GM12878 (cell line): ENCODE data around the gene ZCCHC8. TPM values are rescaled to one million over a fixed set of nuclear protein-coding genes. Genes with fewer than 3 reads are reported as not detected.

Source experiments
- CREM ChIP-seq: IDR thresholded peaks from 2 replicates; pipeline ENCODE4 v1.6.1; 2014; ENCODE audit warnings: antibody characterized with exemption, low read depth
- FOS ChIP-seq: IDR thresholded peaks from 3 replicates; pipeline ENCODE4 v1.6.1; 2011; ENCODE audit warnings: borderline replicate concordance; ENCODE audit not compliant: insufficient read length; ENCODE audit errors: extremely low read depth
- IKZF1 ChIP-seq: fragments of 450-650 bp; conservative IDR thresholded peaks from 2 replicates; pipeline ENCODE4 v1.6.1; 2017; ENCODE audit warnings: antibody characterized with exemption, mild to moderate bottlenecking
- JUND ChIP-seq: IDR thresholded peaks from 2 replicates; pipeline ENCODE4 v1.6.1; 2012; ENCODE audit warnings: low read depth, mild to moderate bottlenecking, low read length, improper control_type of control experiment, moderate library complexity
- MEF2A ChIP-seq: IDR thresholded peaks from 2 replicates; pipeline ENCODE4 v1.6.1; 2011; ENCODE audit warnings: low read depth, mild to moderate bottlenecking, low read length, moderate library complexity; ENCODE audit not compliant: insufficient read depth
- MXI1 ChIP-seq: fragments of 150-350 bp; IDR thresholded peaks from 2 replicates; pipeline ENCODE4 v1.6.1; 2011; ENCODE audit warnings: low read depth, mild to moderate bottlenecking, inconsistent platforms, low read length, improper control_type of control experiment
- NBN ChIP-seq: fragments of 450-650 bp; IDR thresholded peaks from 2 replicates; pipeline ENCODE4 v1.6.1; 2016
- POU2F2 ChIP-seq: IDR thresholded peaks from 3 replicates; pipeline ENCODE4 v1.6.1; 2011; ENCODE audit warnings: low read depth, mild to moderate bottlenecking, low read length, borderline replicate concordance
- RCOR1 ChIP-seq: conservative IDR thresholded peaks from 2 replicates; pipeline ENCODE4 v1.6.1; 2012; ENCODE audit warnings: low read depth, low read length, improper control_type of control experiment
- SIN3A ChIP-seq: IDR thresholded peaks from 2 replicates; pipeline ENCODE4 v1.6.1; 2012; ENCODE audit warnings: low read depth, low read length, improper control_type of control experiment
- SREBF2 ChIP-seq: IDR thresholded peaks from 2 replicates; pipeline ENCODE4 v1.6.1; 2012; ENCODE audit warnings: mild to moderate bottlenecking, low read length
- TCF3 ChIP-seq: IDR thresholded peaks from 2 replicates; pipeline ENCODE4 v1.6.1; 2012; ENCODE audit warnings: low read depth, mild to moderate bottlenecking, low read length, borderline replicate concordance; ENCODE audit not compliant: insufficient read depth
- TCF7 ChIP-seq: IDR thresholded peaks from 2 replicates; pipeline ENCODE4 v1.6.1; 2014; ENCODE audit warnings: antibody characterized with exemption, borderline replicate concordance
- YBX1 ChIP-seq: fragments of 450-650 bp; IDR thresholded peaks from 2 replicates; pipeline ENCODE4 v1.6.1; 2016; ENCODE audit warnings: antibody characterized with exemption
- ZZZ3 ChIP-seq: IDR thresholded peaks from 2 replicates; pipeline ENCODE4 v1.6.1; 2011; ENCODE audit warnings: low read depth; ENCODE audit not compliant: control insufficient read depth, insufficient read length
- polyA plus RNA-seq, 11 experiments: library from polyadenylated mRNA; depleted of rRNA in 4 of 11; unstranded in 6 of 11; stranded (reverse) in 5 of 11; fragments of >200 nt; fragmentation: Nextera tagmentation in 4 of 11; fragmentation: Illumina TruSeq in 1 of 11; extraction: Ambion mirVana in 4 of 11; extraction: Trizol in 1 of 11; gene quantifications; 1 replicate in 1 of 11; 2 replicates in 10 of 11; pipeline versions ENCODE4 v1.2.1 to v1.2.3, GENCODE V29; 2011 to 2016; ENCODE audit warnings: inconsistent platforms in 2 of 11, missing spikeins in 2 of 11, low read depth in 1 of 11
- total RNA-seq, 4 experiments: library from RNA; depleted of rRNA in 3 of 4; stranded (reverse); fragments of >200 nt in 3 of 4; fragmentation: Illumina TruSeq in 1 of 4; extraction: Trizol in 1 of 4; gene quantifications; 2 replicates each; pipeline versions ENCODE4 v1.2.1 to v1.2.3, GENCODE V29; 2013 to 2021
- TF ChIP-seq, protein P1 (sequence below): IDR thresholded peaks from 2 replicates; pipeline ENCODE4 v1.6.1; 2012; ENCODE audit warnings: low read depth, low read length, improper control_type of control experiment
- TF ChIP-seq, protein P2 (sequence below): IDR thresholded peaks from 2 replicates; pipeline ENCODE4 v1.6.1; 2011; ENCODE audit warnings: low read depth, low read length, improper control_type of control experiment, borderline replicate concordance
- TF ChIP-seq, protein P3 (sequence below): fragments of 450-650 bp; IDR thresholded peaks from 2 replicates; pipeline ENCODE4 v1.6.1; 2016; ENCODE audit warnings: mild to moderate bottlenecking
- TF ChIP-seq, protein P4 (sequence below): IDR thresholded peaks from 2 replicates; pipeline ENCODE4 v1.6.1; 2011; ENCODE audit warnings: mild to moderate bottlenecking, low read depth, low read length, moderate library complexity; ENCODE audit not compliant: insufficient replicate concordance
- TF ChIP-seq, protein P5 (sequence below): fragments of 450-650 bp; IDR thresholded peaks from 2 replicates; pipeline ENCODE4 v1.6.1; 2017; ENCODE audit warnings: borderline replicate concordance
- TF ChIP-seq, protein P6 (sequence below): fragments of 150-350 bp; IDR thresholded peaks from 2 replicates; pipeline ENCODE4 v1.6.1; 2014; ENCODE audit warnings: mild to moderate bottlenecking, low read depth, low read length
- TF ChIP-seq, protein P7 (sequence below): IDR thresholded peaks from 2 replicates; pipeline ENCODE4 v1.6.1; 2012; ENCODE audit warnings: low read depth, low read length, improper control_type of control experiment

The ZCCHC8 gene
- total and polyA plus RNA-seq, 10 of the 15 experiments (the other 5 are each of a cell fraction or from before 2014, with no cell fraction given), result 8.8 to 34.8 (median 21.7) TPM

DNA sequence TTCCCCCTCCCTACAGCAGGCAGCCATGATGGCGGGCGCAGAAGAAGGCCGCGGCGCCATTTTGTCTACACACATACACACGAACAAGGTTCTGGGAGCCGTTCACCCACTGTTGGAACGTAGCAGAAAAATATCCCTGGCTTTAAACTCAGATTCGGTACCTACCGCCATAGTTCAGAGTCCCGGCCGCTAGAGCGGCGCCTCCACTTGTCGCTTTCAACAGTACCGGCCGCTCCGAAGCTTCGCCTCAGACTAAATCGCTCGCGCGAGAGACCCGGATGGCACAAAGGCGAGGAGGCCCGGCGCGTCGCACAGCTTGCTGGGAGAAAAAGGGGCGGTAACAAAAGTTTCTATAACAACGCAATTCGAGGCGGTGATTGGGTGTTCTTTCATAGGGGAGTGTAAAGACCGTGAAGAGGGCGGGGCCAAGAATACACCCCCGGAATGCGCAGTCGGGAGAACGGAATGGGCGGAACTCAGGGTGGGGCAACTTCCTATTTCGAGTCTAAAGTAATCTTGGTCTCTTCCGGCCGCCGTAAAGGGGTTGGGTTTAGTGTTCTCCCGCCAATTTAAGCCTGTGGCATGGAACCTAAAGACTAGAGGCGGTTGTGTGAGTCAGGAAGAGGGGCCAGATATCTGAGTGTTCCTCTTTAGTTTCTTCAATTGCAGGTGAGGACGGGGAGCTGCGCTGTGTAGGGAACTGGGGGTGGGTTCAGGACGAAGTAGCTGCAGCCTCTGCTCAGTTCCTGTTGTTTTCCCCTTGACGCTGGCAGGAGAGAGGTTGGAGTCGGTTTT is 26.1 kb upstream of the ZCCHC8 start, which contains the start of the genes KNTC1 and RSRC2 (continued):
- TF ChIP-seq TCF7 (no peak), CREM (no peak; the same call in 1 of the 2 replicates), NBN (peak; percentile 91), IKZF1 (peak; percentile 53), MXI1 (peak; percentile 94), SIN3A (peak; percentile 70), JUND (no peak), SREBF2 (no peak), POU2F2 (peak; percentile 91; the same call in 2 of the 3 replicates), ZZZ3 (no peak), RCOR1 (no peak), FOS (no peak), MEF2A (no peak), YBX1 (no peak), TCF3 (peak; percentile 53; the same call in 1 of the 2 replicates)
- TF ChIP-seq, protein P1, sequence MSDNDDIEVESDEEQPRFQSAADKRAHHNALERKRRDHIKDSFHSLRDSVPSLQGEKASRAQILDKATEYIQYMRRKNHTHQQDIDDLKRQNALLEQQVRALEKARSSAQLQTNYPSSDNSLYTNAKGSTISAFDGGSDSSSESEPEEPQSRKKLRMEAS, result peak; percentile 74
- TF ChIP-seq, protein P2, sequence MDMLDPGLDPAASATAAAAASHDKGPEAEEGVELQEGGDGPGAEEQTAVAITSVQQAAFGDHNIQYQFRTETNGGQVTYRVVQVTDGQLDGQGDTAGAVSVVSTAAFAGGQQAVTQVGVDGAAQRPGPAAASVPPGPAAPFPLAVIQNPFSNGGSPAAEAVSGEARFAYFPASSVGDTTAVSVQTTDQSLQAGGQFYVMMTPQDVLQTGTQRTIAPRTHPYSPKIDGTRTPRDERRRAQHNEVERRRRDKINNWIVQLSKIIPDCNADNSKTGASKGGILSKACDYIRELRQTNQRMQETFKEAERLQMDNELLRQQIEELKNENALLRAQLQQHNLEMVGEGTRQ, result no peak
- TF ChIP-seq, protein P3, sequence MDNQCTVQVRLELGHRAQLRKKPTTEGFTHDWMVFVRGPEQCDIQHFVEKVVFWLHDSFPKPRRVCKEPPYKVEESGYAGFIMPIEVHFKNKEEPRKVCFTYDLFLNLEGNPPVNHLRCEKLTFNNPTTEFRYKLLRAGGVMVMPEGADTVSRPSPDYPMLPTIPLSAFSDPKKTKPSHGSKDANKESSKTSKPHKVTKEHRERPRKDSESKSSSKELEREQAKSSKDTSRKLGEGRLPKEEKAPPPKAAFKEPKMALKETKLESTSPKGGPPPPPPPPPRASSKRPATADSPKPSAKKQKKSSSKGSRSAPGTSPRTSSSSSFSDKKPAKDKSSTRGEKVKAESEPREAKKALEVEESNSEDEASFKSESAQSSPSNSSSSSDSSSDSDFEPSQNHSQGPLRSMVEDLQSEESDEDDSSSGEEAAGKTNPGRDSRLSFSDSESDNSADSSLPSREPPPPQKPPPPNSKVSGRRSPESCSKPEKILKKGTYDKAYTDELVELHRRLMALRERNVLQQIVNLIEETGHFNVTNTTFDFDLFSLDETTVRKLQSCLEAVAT, result peak; percentile 91
- TF ChIP-seq, protein P4, sequence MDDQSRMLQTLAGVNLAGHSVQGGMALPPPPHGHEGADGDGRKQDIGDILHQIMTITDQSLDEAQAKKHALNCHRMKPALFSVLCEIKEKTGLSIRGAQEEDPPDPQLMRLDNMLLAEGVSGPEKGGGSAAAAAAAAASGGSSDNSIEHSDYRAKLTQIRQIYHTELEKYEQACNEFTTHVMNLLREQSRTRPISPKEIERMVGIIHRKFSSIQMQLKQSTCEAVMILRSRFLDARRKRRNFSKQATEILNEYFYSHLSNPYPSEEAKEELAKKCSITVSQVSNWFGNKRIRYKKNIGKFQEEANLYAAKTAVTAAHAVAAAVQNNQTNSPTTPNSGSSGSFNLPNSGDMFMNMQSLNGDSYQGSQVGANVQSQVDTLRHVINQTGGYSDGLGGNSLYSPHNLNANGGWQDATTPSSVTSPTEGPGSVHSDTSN, result no peak
- TF ChIP-seq, protein P5, sequence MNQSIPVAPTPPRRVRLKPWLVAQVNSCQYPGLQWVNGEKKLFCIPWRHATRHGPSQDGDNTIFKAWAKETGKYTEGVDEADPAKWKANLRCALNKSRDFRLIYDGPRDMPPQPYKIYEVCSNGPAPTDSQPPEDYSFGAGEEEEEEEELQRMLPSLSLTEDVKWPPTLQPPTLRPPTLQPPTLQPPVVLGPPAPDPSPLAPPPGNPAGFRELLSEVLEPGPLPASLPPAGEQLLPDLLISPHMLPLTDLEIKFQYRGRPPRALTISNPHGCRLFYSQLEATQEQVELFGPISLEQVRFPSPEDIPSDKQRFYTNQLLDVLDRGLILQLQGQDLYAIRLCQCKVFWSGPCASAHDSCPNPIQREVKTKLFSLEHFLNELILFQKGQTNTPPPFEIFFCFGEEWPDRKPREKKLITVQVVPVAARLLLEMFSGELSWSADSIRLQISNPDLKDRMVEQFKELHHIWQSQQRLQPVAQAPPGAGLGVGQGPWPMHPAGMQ, result no peak
- TF ChIP-seq, protein P6, sequence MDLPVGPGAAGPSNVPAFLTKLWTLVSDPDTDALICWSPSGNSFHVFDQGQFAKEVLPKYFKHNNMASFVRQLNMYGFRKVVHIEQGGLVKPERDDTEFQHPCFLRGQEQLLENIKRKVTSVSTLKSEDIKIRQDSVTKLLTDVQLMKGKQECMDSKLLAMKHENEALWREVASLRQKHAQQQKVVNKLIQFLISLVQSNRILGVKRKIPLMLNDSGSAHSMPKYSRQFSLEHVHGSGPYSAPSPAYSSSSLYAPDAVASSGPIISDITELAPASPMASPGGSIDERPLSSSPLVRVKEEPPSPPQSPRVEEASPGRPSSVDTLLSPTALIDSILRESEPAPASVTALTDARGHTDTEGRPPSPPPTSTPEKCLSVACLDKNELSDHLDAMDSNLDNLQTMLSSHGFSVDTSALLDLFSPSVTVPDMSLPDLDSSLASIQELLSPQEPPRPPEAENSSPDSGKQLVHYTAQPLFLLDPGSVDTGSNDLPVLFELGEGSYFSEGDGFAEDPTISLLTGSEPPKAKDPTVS, result no peak
- TF ChIP-seq, protein P7, sequence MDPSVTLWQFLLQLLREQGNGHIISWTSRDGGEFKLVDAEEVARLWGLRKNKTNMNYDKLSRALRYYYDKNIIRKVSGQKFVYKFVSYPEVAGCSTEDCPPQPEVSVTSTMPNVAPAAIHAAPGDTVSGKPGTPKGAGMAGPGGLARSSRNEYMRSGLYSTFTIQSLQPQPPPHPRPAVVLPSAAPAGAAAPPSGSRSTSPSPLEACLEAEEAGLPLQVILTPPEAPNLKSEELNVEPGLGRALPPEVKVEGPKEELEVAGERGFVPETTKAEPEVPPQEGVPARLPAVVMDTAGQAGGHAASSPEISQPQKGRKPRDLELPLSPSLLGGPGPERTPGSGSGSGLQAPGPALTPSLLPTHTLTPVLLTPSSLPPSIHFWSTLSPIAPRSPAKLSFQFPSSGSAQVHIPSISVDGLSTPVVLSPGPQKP, result peak; percentile 67; the same call in 1 of the 2 replicates
